ENCODE results near the gene PCDHGC4.
A peak's percentile ranks its signal among the peaks of the same experiment; 100 is the strongest.

The PCDHGC4 gene

DNA sequence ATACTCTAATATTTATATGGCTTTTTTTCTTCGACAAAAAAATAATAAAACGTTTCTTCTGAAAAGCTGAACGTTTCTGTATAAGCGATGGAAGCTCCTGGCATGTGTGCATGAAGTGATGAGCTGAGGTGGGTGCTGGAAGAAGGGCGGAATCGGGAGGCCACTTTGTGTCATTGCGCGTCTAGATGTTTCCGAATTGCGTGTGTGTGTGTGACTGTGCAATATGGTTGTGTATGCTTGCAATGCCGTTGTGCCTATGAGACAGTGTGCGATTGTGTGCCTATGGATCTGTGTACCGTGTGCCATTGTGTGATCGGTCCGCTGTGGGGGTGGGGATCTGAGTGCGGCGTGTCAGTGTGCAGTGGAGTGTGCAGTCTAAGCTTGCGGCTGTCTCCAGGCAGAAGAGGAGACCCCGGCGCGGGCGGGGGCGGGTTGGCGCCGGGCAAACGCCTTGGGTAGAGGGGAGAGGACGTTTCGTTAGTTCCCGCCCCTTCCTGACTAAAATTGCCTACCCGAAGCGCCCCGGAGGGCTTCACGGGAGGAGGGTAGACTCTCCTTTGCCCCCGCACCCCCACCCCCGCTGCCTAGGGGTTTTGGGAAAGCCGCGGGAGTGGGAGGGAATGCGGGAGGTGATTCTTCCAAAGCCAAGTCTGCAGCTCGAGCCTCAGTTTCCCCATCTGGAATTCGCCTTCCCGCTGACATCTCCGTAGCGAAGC lies 28.2 kb downstream of the PCDHGC4 start:
- peak; percentile 74 for DNase-seq

DNA sequence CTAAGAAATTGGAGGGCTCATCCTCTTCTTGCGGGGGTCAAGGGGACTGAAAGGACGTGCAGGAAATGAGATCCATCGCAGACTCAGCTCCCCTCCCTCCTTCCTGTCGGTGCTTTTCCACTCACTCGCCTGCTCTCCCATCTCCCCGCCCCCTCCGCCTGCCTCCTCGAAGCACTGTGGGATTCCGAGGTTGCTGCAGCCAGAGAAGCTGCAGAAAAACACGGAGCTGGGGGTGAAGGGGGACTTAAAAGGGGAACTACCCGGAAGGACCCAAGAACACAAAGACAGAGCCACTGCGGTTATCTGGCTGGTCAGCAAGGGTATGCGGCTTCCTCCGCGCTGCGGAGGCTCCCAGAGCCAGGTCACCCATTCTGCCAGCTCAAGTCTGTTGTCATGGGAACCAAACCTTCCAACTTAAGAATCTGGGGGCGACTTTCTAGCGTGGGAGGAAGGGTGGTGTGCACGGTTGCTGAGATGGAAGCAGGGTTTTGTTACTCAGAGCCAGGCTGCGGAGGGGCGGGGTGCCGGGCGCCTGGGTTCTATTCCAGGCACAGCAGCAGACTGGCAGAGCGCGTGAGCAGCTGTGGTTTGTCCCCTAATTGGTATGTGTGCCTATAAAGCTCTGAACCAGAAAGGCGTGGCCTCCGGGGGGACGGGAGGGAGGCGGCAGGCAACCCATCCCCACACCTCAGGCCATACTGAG lies 28.9 kb downstream of the PCDHGC4 start:
- DNase-seq, result peak; percentile 79

DNA sequence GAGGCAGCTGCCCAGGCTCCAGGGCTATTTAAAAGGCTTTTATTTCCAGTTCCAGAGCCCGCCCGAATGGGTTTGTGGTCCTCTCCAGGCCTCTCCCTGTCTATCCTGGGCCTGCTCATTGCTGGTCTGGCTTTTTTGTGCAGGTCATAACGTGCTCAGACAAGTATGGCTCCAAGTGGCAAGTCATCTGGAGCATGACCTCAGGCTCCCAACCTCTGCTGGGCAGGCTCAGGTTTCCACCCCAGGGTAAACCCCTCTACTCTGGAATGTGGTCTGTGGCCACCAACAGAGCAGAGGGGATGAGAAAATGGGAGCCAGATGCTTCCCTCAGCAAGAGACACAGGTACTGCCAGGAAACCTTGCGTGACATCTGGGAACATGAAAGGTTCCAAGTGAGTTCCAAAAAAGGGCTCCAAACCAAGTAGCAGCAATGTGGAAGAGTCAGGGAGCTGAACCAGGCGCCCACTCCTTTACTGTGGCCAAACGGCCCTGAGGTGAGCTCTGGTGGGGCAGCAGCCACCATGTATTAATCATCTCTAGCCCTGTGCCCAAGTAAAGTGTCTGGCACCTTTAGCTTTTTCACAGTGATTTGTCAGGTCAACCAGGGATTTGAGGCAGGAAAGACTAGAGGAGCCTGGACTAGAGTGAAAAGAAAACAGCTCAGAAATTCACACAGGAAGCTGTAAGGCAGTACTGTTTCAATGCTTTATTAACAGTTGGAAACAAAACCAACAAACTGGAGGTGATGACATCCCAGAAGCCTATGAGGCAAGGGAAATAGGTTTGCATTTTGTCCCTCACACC lies 29.7 kb downstream of the PCDHGC4 start:
- no peak for DNase-seq

DNA sequence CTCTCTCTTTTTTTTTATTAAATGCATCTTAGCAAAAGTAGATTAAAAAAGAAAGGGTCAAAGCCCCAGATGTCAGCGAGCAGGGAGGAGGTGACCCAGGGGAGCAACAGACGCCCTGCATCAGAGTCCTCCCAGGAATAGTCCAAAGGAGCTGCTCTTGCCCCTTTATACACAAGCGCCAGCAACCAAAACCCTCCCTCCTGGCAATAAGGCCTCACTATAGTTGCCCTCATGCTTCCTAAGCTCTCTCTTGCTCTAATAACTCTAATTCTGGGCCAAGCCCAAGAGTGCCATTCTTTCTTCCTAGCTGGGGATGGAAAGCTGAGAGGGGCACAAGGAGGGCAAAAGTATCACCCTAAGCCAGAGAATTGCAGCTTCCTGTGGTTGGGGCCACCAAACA lies 30.3 kb downstream of the PCDHGC4 start:
- DNase-seq, result no peak

DNA sequence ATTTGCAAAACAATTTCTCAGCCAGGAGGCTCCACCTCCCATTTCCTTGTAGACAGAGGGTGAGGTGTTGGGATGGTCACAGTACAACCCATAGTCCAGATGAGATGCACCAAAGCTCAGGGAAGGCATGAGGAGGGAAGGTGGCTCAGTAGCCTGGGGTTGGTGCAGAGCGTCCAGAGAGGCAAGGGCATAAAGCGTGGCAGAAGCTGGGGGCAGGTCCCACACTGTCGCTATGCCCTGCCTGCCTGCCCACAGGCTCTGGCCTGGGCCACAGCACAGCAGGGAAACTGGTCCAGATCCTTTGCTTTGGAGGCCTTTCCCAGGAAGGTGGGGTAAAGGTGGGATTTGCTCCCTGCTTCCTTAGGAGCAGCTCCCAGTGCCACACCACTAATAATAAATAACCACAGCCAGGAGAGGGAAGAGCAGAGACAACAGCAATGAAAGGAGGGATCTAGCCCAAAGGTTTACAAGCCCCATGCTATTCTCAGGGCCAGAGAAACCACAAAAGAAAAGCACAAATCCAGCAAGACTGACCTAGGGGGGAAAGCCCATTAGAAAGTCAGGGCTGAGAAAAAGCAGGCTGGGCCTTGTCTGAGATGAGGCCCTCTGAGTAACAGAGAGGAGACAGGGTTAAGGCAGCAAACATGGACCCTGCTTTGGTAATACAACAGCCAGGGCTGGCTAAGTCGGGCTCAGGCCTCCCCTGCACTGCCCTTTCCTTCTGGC lies 31.3 kb downstream of the PCDHGC4 start:
- DNase-seq, result no peak

DNA sequence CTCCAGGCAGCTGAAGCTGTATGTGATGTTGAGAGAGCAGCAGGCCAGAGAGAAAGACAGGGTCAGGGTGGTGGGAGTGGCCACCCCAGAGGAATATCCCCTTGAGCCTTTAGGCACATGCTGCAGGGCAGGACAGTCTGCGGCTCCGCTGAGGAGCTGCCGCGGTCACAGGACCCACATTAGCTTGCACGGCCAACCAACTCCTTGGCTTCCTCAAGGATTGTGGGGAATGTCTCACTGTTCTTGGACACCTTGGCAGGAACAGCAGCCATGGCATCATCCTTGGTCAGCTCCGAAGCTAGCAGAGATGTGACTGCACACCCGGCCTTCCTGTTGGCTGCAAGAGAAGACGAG lies 31.8 kb downstream of the PCDHGC4 start:
- no peak for DNase-seq

DNA sequence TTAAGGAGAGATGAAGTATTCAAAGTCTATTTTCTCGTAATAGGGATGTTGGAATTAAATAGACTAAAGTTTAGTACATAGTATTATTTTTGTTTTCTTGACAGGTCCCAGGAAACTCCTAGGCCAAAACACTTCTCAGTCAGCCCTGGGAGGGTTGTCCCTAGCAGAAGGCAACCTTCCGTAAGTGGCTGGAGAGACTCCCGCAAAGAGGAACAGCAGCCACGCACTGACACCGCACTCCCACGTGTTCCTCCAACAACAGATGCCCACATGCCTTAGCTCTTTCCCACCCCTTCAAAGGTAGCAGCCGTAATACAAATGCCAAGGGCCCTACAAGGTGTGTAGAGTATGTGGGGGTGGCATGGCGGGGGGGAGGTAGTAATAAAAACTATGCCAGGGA lies 32.5 kb downstream of the PCDHGC4 start:
- no peak for DNase-seq

DNA sequence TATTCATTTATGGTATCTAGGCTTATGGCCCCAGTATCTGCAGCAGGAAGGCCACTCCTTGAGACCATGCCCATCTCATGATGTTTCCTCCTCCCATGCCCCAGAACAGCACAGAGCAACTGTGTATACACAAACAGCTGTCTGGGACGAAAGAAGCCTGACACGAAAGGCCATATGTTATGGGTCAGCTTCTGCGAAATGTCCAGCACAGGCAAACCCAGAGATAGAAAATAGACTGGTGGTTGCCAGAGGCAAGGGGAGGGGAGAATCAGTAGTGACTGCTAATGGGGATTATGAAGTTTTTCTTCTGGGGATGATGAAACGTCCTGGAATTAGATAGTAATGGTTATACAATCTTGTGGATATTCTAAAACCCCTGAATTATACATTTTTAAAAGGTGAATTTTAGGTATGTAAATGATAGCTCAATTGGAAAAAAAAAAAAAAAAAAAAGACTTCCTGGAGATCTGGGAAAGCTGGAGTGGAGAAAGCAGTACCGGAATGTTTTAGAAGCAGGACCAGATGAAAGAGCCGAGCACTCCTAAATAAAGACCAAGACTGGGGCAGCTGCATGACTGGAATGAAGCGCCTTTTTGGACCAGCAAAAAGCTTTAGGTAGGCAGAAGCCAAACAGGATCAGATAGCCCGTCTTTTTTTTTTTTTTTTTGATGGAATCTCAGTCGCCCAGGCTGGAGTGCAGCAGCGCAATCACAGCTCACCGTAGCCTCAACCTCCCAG lies 33.2 kb downstream of the PCDHGC4 start:
- no peak for DNase-seq

DNA sequence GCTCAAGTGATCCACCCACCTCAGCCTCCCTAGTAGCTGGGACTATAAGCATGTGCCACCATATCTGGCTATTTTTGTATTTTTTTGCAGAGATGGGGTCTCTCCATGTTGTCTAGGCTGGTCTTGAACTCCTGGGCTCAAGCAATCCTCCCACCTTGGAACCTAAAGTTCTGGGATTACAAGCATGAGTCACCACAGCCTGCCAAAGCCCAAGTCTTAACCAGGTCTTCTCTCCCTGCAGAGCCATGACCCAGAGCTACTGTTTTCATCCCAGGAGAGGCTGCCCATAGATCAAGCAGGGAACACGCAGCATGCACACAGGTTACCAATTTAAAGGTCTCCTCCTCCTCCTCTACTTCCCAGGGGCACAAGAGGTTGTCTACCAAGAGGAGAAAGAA lies 33.8 kb downstream of the PCDHGC4 start:
- no peak for DNase-seq

DNA sequence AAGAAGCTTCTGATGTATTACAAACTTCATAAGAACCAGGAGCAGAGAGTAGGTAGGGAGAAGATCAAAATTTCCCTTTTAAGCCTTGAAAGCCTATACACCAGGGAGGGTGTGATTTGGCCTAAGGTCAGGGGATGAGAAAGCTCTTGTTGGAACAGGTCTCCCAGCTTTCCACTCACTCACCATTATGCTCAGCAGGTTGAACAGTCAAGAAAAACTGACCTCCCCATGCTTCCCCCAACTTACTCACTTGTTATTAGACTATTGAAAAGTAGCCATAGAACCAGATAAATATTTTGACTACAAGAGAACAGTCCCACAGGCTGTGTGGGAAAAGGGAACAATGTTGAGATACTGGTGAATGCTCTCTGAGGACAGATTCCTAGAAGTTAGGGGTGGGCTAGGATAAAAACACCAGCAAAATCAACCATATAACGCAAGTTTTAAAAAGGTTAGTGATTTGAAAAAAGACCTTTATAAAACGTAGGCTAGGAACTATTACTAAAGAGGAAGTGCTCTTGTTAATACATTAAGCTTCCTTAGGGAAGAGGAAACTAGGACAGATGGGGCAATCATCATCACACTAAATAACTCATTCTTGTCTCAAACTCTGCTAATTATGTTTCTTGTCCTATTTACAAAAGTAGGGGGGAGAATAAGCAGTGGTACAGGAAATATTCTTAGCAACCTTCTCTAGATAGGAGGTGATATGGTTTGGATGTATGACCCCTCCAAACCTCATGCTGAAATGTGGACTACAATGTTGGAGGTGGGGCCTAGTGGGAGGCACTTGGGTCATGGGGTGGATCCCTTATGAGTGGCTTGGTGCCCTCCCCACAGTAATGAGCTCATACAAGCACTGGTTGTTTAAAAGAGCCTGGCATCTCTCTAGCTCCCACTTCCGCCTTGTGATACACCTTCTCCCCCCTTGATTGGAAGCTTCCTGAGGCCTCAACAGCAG lies 35.1 kb downstream of the PCDHGC4 start:
- peak; percentile 33 for DNase-seq

DNA sequence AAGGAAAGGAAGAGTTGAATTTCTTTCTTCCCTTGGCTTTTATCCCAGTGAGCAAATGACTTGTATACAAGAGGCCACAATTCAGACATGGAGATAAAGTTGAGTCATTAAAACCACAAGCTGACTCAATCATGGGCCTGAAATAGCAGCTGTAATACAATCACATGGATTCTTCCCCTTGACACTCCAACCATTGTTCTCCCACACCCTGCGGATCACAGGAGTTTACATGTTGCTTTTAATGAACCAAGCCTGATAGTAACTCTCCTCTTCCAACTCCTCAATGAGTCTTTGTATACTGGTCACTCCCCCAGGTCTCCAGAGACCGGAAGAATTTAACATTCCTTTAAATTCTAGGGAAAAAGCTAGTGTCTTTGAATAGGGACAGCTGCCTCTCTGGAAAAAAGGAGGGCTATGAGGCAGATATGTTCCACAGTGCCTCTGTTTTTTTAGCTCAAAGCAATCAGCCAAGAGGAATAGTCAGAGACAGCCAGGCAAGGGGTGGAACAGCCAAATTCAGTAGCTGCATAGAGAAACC lies 36.5 kb downstream of the PCDHGC4 start:
- peak; percentile 47 for DNase-seq

DNA sequence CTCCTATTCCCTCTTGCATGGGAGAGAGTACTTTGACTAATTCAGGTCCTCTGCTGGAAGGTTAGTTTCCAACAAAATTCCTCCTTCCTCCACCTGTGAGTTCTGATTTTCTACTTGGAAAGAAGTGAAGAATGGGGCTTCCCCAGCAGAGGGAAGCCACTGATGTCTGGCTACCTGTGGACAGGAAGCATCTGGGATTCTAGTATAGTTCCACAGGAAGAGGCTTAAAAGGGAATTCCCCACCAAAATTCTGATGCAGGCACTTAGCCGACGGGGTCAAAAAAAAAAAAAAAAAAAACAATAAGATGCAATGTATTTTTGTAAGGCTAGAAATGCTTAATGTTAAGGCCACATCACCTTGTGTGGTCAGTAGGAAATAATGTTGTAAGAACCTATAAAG lies 37.5 kb downstream of the PCDHGC4 start:
- no peak for DNase-seq

DNA sequence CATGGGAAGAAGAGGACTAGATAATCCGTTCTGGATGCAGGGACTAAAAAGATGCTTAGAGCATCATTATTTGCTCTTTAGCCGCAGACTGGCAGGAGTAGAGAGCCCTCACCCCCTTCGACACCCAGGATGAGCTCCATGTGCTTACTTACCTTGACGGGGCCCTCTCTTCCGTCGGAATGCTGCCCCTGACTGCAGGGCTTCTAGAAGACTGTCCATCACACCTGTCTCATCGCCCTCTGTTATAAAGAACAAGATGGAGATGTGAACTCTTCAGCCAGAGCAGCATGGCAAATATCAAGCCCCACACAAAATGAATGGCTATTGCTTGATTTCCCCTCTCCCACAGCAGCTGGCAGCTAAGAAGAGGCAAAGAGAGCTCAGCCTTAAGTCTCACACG lies 39.2 kb downstream of the PCDHGC4 start:
- DNase-seq, result peak; percentile 46

DNA sequence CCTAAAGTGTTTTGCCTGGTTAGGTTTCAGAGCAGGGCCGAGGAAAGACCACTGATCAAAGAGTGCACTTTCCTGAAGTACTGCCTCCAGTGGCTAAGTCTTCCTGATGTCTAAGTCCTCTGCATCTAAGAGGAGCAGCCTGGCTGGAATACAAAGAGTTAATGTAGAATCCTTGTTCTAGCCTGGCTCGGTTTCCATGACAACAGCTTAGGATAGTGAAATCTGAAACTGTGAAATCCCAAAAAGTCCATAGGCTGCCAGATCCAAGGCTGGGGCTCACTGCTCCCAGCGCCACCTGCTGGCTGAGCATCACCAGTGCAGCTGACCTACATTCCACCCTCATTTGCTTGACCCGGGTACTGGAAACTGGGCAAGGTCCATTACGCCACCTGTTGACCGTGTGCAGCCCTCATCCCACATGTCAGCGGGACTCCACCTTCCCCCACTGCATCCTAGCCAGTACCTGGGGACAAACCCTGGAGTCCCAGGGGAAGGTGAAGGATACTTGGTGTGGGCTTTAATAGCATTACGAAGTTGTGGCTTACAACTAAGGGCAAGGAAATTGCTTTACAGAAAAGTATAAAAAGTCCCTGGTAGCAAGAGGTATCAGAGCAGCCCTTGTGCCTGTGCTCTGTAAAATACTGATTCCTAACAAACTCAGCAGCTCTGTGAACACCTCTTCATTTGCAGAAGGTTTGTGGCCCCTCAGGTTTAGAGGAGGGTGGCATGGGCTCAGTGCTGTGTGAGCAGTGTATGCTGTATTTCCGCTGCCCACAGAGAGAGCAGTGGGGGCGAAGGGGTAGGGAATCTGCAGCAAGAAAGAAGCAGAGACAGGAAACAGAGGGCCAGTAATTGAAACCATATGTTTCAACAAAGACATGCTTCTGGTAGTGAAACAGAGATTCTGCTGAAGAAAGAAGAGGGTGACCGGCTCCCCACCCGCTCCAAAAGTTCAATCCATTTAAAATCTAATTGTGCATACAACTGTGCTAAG lies 40.1 kb downstream of the PCDHGC4 start:
- peak; percentile 80 for DNase-seq

DNA sequence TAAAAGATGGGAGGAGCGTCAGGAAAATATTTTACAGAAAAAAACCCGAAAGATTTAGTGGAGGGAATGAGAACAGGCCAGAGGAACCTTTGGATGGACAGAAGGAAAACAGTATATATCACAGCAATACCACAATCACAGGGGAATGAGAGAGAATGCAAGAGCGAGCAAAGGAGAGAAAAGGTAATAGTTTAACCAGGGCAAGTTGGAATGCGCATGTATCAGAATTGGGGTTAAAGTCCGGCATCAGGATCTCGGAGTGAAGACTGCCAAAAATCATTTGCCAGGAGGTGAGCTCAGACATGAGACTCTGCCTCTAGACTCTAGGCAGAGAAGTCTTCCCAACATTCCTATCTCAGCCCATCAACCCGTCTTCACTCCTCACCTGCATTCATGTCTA lies 40.8 kb downstream of the PCDHGC4 start:
- peak; percentile 17 for DNase-seq

DNA sequence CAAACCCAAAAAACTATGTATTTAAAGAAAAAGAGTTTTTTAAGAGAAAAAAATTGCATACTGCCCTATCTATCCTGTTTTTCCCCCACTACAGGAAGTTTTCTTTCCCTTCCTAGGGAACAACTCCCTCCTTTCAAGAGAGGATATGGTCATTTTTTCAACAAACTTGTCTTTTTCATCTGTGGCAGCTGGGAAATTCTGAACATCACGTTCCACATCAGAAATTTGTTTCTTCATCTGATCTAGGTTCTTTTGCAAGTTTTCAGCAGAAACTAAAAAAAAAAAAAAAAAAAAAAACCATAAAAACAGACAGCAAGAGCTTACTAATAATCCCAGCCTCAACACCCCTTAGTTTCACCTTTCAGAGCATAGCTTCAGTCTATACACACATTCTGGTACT lies 42.6 kb downstream of the PCDHGC4 start:
- no peak for DNase-seq

DNA sequence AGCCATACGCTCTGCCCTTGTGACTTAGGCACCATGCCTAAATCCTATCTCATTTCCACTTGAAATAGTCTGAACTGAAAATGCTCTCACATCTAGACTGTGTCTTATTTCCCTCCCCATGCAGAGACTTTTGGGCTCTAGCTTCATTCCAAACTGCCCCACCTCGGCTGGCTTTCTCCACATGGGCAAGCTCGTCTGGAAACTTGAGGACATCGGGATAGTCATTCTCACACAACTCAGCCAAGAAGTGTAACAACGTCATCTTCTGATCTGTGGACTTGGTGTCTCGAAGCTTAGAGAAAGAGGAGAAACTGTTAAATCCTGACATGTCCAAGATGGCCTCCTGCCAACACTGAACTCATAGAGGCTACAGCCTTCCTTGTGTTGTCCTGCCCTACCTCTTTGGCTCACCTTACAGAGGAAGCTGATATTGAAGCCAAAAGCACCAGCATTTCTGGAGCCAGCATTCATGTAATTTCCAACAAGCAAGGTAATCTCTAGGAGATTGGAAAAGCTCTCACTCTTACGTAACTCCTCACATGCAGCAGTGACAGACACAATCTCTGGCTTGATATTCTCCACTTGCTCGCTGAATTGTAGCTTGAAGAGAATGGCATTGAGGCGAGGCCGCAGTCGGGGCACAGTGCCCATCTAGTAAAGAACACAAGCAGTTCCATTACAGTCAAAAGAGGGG lies 43.6 kb downstream of the PCDHGC4 start:
- DNase-seq, result no peak

DNA sequence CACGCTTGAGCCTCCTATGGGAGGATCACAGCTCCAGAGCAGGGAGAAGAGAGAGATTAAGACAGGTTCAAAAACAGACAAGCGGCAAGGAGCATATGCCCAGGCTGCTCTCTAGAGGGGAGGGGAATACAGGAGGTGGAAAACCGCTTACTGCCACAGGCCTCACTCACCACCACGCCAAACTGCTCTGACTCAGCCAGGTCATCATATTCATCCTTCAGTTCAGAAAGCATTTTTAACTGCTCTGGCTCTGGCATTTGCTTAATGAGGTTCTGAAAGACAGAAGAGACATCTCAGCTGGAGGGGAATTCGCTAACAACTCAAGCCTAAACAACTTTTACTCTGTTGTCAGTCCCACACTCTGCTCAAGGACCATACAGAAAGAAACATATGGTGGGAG lies 44.2 kb downstream of the PCDHGC4 start:
- no peak for DNase-seq

DNA sequence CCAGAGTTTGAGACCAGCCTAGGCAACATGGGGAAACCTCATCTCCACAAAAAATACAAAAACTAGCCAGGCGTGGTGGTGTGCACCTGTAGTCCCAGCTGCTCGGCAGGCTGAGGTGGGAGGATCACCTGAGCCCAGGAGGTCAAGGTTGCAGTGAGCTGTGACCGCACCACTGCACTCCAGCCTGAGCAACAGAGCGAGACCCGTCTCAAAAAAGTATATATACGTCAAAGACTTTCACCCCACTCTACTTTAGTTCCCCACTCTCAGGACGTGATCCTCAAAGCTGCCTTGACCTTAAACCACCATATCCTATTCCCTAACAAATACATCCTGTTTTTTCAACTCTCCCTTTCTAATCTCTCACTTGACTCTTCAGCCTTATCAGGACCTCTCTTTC lies 45.0 kb downstream of the PCDHGC4 start:
- no peak for DNase-seq

Measured in activated CD8-positive, alpha-beta memory T cell treated with anti-CD3 and anti-CD28 coated beads for 24 hours (primary cell).